Central memory CD8-positive, alpha-beta T cell (primary cell): Measurements from ENCODE around the gene SLC4A3.

Source experiments
- ATAC-seq: fragments of 150-1000 bp; cut with Tn5 transposase; replicated peaks from 2 replicates; pipeline ENCODE4 v1.10.0; 2022; ENCODE audit warnings: mild to moderate bottlenecking, moderate FRiP score, moderate number of reproducible peaks; ENCODE audit not compliant: poor library complexity, severe bottlenecking; ENCODE audit errors: extremely low read depth
- DNase-seq, 2 donors: peaks; one replicate each; pipeline ENCODE4 v3.0.0; 2021; ENCODE audit warnings: low spot score in 2 of 2
- H3K27ac Mint-ChIP-seq: one replicate; pipeline ENCODE4 v1.8.0; 2022; ENCODE audit warnings: low read depth, mild to moderate bottlenecking, moderate library complexity, mixed read lengths
- H3K27me3 Mint-ChIP-seq: one replicate; pipeline ENCODE4 v1.8.0; 2022; ENCODE audit warnings: mixed read lengths
- H3K36me3 Mint-ChIP-seq: one replicate; pipeline ENCODE4 v1.8.0; 2022; ENCODE audit warnings: mild to moderate bottlenecking, moderate library complexity, mixed read lengths; ENCODE audit not compliant: insufficient read depth
- H3K4me1 Mint-ChIP-seq: one replicate; pipeline ENCODE4 v1.8.0; 2022; ENCODE audit warnings: mixed read lengths
- H3K4me3 Mint-ChIP-seq: one replicate; pipeline ENCODE4 v1.8.0; 2022; ENCODE audit warnings: mild to moderate bottlenecking, moderate library complexity, mixed read lengths
- H3K9me3 Mint-ChIP-seq: one replicate; pipeline ENCODE4 v1.8.0; 2022; ENCODE audit warnings: mixed read lengths

SLC4A3 gene

DNA sequence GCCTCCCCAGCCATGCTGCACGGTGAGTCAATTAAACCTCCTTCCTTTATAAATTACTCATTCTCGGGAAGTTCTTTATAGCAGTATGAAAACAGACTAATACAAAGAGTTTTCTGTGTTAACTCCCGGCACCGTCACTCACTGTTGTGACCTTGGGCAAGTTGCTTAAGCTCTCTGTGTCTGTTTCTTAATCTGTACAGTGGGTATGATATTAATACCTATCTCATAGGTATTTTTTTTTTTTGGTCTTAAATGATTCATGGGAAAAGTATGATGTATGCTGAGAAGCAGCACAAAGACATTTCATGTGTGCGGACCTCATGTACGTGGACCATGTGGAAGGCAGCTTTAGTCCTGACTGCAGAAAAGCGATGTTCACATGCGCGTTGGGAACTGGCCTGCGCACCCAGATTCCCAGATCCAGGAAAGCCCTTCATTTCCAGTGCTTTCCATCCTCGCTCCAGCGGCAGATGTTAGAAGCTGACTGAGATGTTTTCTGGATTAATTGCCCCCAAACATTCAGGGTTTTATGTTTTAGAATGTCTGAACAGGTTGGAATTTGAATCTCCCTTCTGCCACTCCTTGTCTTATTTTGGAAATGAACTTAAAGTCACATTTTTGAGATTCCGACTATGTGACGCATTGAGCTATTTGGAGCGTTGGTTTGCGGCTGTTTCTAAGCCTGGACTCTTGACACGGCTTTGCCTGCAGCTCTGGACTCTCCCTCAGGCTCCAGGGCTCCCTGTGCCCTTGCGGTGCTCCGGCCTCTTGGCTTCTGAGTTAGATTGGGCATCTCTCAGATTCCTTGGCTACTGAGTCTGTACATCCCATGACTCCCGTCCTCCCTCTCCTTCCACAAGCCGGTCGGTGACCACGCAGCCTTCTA lies 61.4 kb downstream of the SLC4A3 start:
- Mint-ChIP-seq H3K9me3 (no peaks in the 10 kb centered on the region), H3K27ac (no peak overlapping the region), H3K4me3 (no peak overlapping the region), H3K27me3 (peaks cover 88% of the 10 kb centered on the region), H3K36me3 (peaks cover 3% of the 10 kb centered on the region), H3K4me1 (no peaks in the 10 kb centered on the region)
- DNase-seq = no peak
- ATAC-seq = no peak

DNA sequence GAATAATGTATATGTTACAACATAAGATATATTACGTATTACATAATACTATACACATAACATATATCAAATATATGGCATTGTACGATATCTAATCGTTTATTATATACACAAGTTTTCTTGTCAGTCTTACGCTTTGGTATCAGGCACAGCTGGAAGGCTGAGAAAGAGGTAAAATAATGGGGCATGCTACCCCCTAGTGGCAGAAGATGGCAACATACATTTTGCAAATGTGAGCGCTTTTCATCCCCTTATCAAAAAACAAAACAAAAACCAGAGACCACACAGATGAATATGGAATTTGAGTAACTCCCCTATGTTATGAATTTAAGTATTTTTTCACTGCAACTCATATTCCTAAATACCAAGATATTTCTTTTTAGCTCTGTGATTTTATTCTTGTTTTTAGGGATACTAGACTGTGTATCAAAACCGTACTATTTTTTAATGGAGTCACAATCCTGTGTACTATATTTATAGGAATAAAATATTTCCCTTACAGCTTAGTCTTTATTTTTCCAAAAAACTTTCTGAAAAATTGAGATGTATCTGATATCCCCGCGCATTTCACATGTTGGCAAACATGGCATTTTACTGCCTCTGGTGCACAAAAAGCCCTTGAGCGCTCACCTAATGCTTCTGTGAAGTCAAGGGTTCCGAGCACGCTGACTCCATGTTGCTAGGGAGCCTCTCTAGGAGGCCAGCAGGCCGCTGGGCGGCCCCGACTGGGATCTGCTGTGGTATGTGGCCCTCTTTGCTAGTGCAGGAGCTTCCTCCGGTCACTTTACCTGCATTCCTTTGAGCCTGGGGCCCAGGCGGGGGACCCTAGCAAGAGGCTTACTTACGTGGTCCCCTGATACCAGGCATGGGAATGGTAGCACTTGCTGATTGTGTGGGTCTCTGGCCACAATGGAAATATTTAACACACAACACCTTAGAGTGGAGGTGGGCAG lies 62.5 kb downstream of the SLC4A3 start:
- DNase-seq (no peak), ATAC-seq (no peak)
- no peak overlapping the region for H3K4me3 Mint-ChIP-seq
- H3K4me1 Mint-ChIP-seq = no peaks in the 10 kb centered on the region
- H3K9me3 Mint-ChIP-seq = no peaks in the 10 kb centered on the region
- H3K27ac Mint-ChIP-seq = no peak overlapping the region
- peaks cover 83% of the 10 kb centered on the region for H3K27me3 Mint-ChIP-seq
- H3K36me3 Mint-ChIP-seq = peaks cover 4% of the 10 kb centered on the region

DNA sequence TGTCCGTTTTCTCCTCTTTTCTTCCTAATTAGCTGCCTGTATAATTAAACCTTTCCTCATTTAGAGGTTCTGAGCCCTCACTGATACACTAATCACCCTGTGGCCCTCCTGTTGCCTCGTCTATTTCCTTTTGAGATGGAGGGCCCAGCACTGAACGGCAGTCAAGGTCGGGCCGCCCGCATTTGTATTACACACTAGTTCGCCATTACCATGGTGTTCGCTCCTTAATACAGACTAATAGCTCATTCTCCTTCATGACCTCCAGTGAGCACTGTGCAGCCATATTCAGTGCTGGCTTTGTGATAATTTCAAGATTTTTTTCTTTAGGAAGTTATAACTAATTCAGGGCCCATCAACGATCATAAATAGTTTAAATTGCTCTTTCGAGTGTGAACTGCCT lies 64.1 kb downstream of the SLC4A3 start:
- no peak overlapping the region for H3K27ac Mint-ChIP-seq
- H3K4me1 Mint-ChIP-seq = no peaks in the 10 kb centered on the region
- no peak for ATAC-seq

More for the DNA sequence above, 64.1 kb downstream of the SLC4A3 start:
- Mint-ChIP-seq H3K9me3 (no peaks in the 10 kb centered on the region), H3K4me3 (no peak overlapping the region), H3K36me3 (peaks cover 2% of the 10 kb centered on the region), H3K27me3 (peaks cover 83% of the 10 kb centered on the region)
- DNase-seq = no peak
